ENCODE data around the gene SLC22A23.

- TF ChIP-seq CTCF (IDR thresholded peaks at IDR 0.05; ENCODE audit: low read depth, low read length) (no peak), EZH2phosphoT487 (IDR thresholded peaks at IDR 0.05; ENCODE audit: low read depth) (no peak)
Observed at GRCh38 chr6:3220366-3220765, 236.5 kb downstream of the SLC22A23 start.

Data from OCI-LY3 (cell line).